Thyroid gland (tissue), 4 donors: ENCODE measurements around the gene GLB1L.

Source experiments
- CTCF ChIP-seq, 6 experiments: fragments of 200-600 bp in 3 of 6; fragments of 450-650 bp in 3 of 6; sonication (generic) in 3 of 6; IDR thresholded peaks; one replicate each; pipeline ENCODE4 v1.5.1; 2016 to 2019; ENCODE audit warnings: antibody characterized with exemption in 6 of 6, mild to moderate bottlenecking in 2 of 6, inconsistent platforms in 1 of 6, moderate library complexity in 1 of 6
- POLR2A ChIP-seq, 2 donors: fragments of 450-650 bp; IDR thresholded peaks; one replicate each; pipeline ENCODE4 v1.6.1; 2017; ENCODE audit warnings: antibody characterized with exemption in 2 of 2, mild to moderate bottlenecking in 2 of 2, moderate library complexity in 1 of 2

- TF ChIP-seq CTCF (IDR thresholded peaks at IDR 0.05) = no peak
- TF ChIP-seq POLR2A (IDR thresholded peaks at IDR 0.05) = no peak
Measured at GRCh38 chr2:219252084-219252483, 6.8 kb upstream of the GLB1L start.
